ENCODE data around the gene RCBTB1. TPM values are rescaled to one million over a fixed set of nuclear protein-coding genes. Genes with fewer than 3 reads are reported as not detected.

The RCBTB1 gene
- total and polyA plus RNA-seq, 7 experiments from 2014 or later = 8.1 to 22.2 (median 19.9) TPM

GRCh38 chr13:49559006-49559405, 26.4 kb downstream of the RCBTB1 start:
- H3K36me3 ChIP-seq (ENCODE audit: control insufficient read depth in 2 of 3, insufficient read depth in 3 of 3, low read length in 3 of 3) = peaks cover 4 to 43% (median 4%) of the 10 kb centered on the region in 3 experiments
- no peaks in the 10 kb centered on the region for H3K4me1 ChIP-seq (ENCODE audit: control insufficient read depth in 2 of 2, insufficient read depth in 2 of 2, low read length in 2 of 2)
- DNase-seq (no peak), ATAC-seq (no peak)
- Mint-ChIP-seq H3K36me3 (peaks cover 8 to 47% (median 39%) of the 10 kb centered on the region in 5 donors), H3K4me3 (no peak overlapping the region), H3K4me1 (peaks cover 4 to 15% (median 9%) of the 10 kb centered on the region in 7 donors), H3K27ac (no peak overlapping the region), H3K27me3 (no peaks in the 10 kb centered on the region), H3K9me3 (no peaks in the 10 kb centered on the region)
- intact Hi-C loops (cut with micrococcal nuclease) = no loop called here
- POLR2A ChIA-PET = no interaction called here
- CTCF ChIA-PET = no interaction called here
- H3K4me3 ChIP-seq (ENCODE audit: low read length) = no peak overlapping the region
- H3K9me3 ChIP-seq (ENCODE audit: control insufficient read depth in 2 of 3, low read length in 3 of 3) = no peaks in the 10 kb centered on the region
- H3K27me3 ChIP-seq (ENCODE audit: control insufficient read depth in 2 of 2, insufficient read depth in 2 of 2, low read length in 2 of 2) = no peaks in the 10 kb centered on the region
- no peak overlapping the region for H3K27ac ChIP-seq (ENCODE audit: low read depth, low read length)

DNA sequence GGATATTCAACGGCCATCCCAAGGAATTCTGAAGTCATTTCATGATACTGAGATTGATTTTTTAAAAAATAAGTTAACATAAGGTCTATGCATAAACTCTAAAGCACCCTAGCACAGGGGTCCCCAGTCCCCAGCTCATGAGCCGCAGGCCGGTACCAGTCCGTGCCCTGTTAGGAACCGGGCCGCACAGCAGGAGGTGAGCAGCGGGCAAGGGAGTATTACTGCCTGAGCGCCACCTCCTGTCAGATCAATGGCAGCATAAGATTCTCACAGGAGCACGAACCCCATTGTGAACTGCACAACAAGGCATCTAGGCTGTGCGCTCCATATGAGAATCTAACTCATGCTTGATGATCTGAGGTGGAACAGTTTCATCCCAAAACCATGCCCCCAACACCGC, 31.0 kb downstream of the RCBTB1 start:
- Histone ChIP-seq H3K27me3 (ENCODE audit: control insufficient read depth in 2 of 2, insufficient read depth in 2 of 2, low read length in 2 of 2) (no peaks in the 10 kb centered on the region), H3K9me3 (ENCODE audit: control insufficient read depth in 2 of 3, low read length in 3 of 3) (no peaks in the 10 kb centered on the region), H3K4me3 (ENCODE audit: low read length) (no peak overlapping the region), H3K36me3 (ENCODE audit: control insufficient read depth in 2 of 3, insufficient read depth in 3 of 3, low read length in 3 of 3) (peaks cover 4 to 52% (median 4%) of the 10 kb centered on the region in 3 experiments), H3K4me1 (ENCODE audit: control insufficient read depth in 2 of 2, insufficient read depth in 2 of 2, low read length in 2 of 2) (no peaks in the 10 kb centered on the region), H3K27ac (ENCODE audit: low read depth, low read length) (no peak overlapping the region)
- H3K4me3 Mint-ChIP-seq = no peak overlapping the region
- no peaks in the 10 kb centered on the region for H3K27me3 Mint-ChIP-seq
- ChIA-PET POLR2A (interaction anchor here (0.7 kb wide), 1 partner anchor 111 kb away, joined by 3 read pairs; the partner anchor contains the start of genes CAB39L and SETDB2), CTCF (no interaction called here)
- H3K4me1 Mint-ChIP-seq = peaks cover 0 to 4% (median 0%) of the 10 kb centered on the region in 7 donors
- peaks cover 14 to 54% (median 35%) of the 10 kb centered on the region in 5 donors for H3K36me3 Mint-ChIP-seq
- H3K27ac Mint-ChIP-seq = no peak overlapping the region
- intact Hi-C loops (cut with micrococcal nuclease) = loop anchor here in 1 of 2 donors (1.0 kb wide), 1 partner anchor 253 kb away; no protein-coding TSS in a partner anchor
- no peaks in the 10 kb centered on the region for H3K9me3 Mint-ChIP-seq
- no peak for DNase-seq
- no peak for ATAC-seq

- H3K27ac ChIP-seq (ENCODE audit: low read depth, low read length) = no peak overlapping the region
- DNase-seq = no peak
- CTCF ChIA-PET = interaction anchor here (1.6 kb wide), 1 partner anchor 32 kb away, joined by 3 read pairs; no protein-coding TSS in a partner anchor
- peaks cover 14 to 53% (median 30%) of the 10 kb centered on the region in 5 donors for H3K36me3 Mint-ChIP-seq
- no peaks in the 10 kb centered on the region for H3K27me3 ChIP-seq (ENCODE audit: control insufficient read depth in 2 of 2, insufficient read depth in 2 of 2, low read length in 2 of 2)
- H3K27me3 Mint-ChIP-seq = no peaks in the 10 kb centered on the region
- no peaks in the 10 kb centered on the region for H3K9me3 ChIP-seq (ENCODE audit: control insufficient read depth in 2 of 3, low read length in 3 of 3)
- intact Hi-C loops (cut with micrococcal nuclease) = loop anchor here in 1 of 2 donors (1.0 kb wide), 1 partner anchor 253 kb away; no protein-coding TSS in a partner anchor
- POLR2A ChIA-PET = interaction anchor here (1.0 kb wide), 1 partner anchor 241 kb away, joined by 3 read pairs; no protein-coding TSS in a partner anchor
- H3K4me1 ChIP-seq (ENCODE audit: control insufficient read depth in 2 of 2, insufficient read depth in 2 of 2, low read length in 2 of 2) = no peaks in the 10 kb centered on the region
- no peaks in the 10 kb centered on the region for H3K9me3 Mint-ChIP-seq
- H3K4me1 Mint-ChIP-seq = peaks cover 0 to 4% (median 0%) of the 10 kb centered on the region in 7 donors
- peaks cover 0 to 47% (median under 1%) of the 10 kb centered on the region in 3 experiments for H3K36me3 ChIP-seq (ENCODE audit: control insufficient read depth in 2 of 3, insufficient read depth in 3 of 3, low read length in 3 of 3)
- H3K27ac Mint-ChIP-seq = no peak overlapping the region
- no peak for ATAC-seq
- H3K4me3 Mint-ChIP-seq = no peak overlapping the region
- H3K4me3 ChIP-seq (ENCODE audit: low read length) = no peak overlapping the region
Observed at GRCh38 chr13:49553888-49554287, 31.5 kb downstream of the RCBTB1 start.

DNA sequence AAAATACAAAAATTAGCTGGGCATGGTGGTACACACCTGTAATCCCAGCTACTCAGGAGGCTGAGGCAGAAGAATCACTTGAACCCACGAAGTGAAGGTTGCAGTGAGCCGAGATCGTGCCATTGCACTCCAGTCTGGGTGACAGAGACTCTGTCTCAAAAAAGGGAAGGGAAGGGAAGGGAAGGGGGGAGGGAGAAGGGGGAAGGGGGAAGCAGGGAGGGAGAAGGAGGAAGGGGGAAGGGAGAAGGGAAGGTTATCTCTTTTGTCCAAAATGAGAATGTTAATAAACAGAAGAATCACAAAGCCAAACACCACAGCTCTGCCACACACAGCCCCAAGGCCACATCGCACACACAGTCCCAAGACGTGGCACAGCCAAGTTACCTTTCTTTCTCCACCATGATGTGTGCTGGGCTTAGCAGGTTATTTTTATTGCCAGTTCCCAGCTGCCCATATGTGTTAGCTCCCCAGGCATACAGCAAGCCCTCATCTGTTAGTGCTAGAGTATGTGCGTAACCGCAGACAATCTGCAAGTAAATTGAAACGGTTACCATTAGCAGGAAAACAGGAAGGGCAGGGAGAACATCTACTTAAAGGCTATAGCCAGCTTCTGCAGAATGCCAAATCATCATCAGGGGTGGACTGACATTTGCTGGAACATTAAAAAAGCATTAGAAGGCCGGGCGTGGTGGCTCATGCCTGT, 34.3 kb downstream of the RCBTB1 start:
- POLR2A ChIA-PET = interaction anchor here (0.6 kb wide), 1 partner anchor 265 kb away, joined by 4 read pairs; no protein-coding TSS in a partner anchor
- Mint-ChIP-seq H3K27ac (no peak overlapping the region), H3K9me3 (no peaks in the 10 kb centered on the region), H3K4me3 (no peak overlapping the region), H3K36me3 (peaks cover 10 to 57% (median 21%) of the 10 kb centered on the region in 5 donors), H3K27me3 (no peaks in the 10 kb centered on the region), H3K4me1 (peaks cover 0 to 2% (median 0%) of the 10 kb centered on the region in 7 donors)
- H3K4me3 ChIP-seq (ENCODE audit: low read length) = no peak overlapping the region
- H3K27ac ChIP-seq (ENCODE audit: low read depth, low read length) = no peak overlapping the region
- CTCF ChIA-PET = no interaction called here
- no peak for DNase-seq
- peak; percentile 31 for ATAC-seq
- no peaks in the 10 kb centered on the region for H3K9me3 ChIP-seq (ENCODE audit: control insufficient read depth in 2 of 3, low read length in 3 of 3)
- H3K4me1 ChIP-seq (ENCODE audit: control insufficient read depth in 2 of 2, insufficient read depth in 2 of 2, low read length in 2 of 2) = no peaks in the 10 kb centered on the region
- intact Hi-C loops (cut with micrococcal nuclease) = no loop called here
- H3K27me3 ChIP-seq (ENCODE audit: control insufficient read depth in 2 of 2, insufficient read depth in 2 of 2, low read length in 2 of 2) = no peaks in the 10 kb centered on the region
- H3K36me3 ChIP-seq (ENCODE audit: control insufficient read depth in 2 of 3, insufficient read depth in 3 of 3, low read length in 3 of 3) = peaks cover 0 to 36% (median 0%) of the 10 kb centered on the region in 3 experiments

DNA sequence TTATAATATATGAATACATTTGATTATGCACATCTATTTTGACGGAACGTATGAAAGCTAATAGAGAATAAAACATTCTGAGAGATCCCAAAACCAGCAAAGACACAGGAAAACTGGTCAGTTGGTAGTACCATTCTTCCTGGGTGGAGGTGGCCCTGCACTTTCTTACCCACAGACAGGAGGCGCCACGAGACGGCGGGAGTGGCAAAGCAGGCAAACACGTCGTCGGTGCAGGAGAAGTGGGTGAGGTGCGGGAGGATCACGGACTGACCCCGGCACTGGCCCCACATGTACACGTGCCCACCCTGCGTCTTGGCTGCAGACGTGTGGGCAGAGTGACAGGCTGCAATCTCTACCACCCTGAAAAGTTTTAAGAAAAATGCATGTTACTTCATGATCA, 36.1 kb downstream of the RCBTB1 start:
- H3K27ac ChIP-seq (ENCODE audit: low read depth, low read length) = no peak overlapping the region
- POLR2A ChIA-PET = no interaction called here
- H3K4me1 ChIP-seq (ENCODE audit: control insufficient read depth in 2 of 2, insufficient read depth in 2 of 2, low read length in 2 of 2) = no peaks in the 10 kb centered on the region
- DNase-seq = no peak
- Mint-ChIP-seq H3K4me1 (peaks cover 0 to 2% (median 0%) of the 10 kb centered on the region in 7 donors), H3K9me3 (no peaks in the 10 kb centered on the region), H3K27me3 (no peaks in the 10 kb centered on the region), H3K36me3 (peaks cover 6 to 62% (median 17%) of the 10 kb centered on the region in 5 donors), H3K27ac (no peak overlapping the region), H3K4me3 (no peak overlapping the region)
- H3K4me3 ChIP-seq (ENCODE audit: low read length) = no peak overlapping the region
- intact Hi-C loops (cut with micrococcal nuclease) = no loop called here
- H3K27me3 ChIP-seq (ENCODE audit: control insufficient read depth in 2 of 2, insufficient read depth in 2 of 2, low read length in 2 of 2) = no peaks in the 10 kb centered on the region
- CTCF ChIA-PET = no interaction called here
- H3K9me3 ChIP-seq (ENCODE audit: control insufficient read depth in 2 of 3, low read length in 3 of 3) = no peaks in the 10 kb centered on the region
- peaks cover 0 to 30% (median 7%) of the 10 kb centered on the region in 3 experiments for H3K36me3 ChIP-seq (ENCODE audit: control insufficient read depth in 2 of 3, insufficient read depth in 3 of 3, low read length in 3 of 3)
- no peak for ATAC-seq

- Mint-ChIP-seq H3K27ac (no peak overlapping the region), H3K27me3 (no peaks in the 10 kb centered on the region), H3K36me3 (peaks cover 3 to 49% (median 10%) of the 10 kb centered on the region in 5 donors), H3K9me3 (no peaks in the 10 kb centered on the region), H3K4me1 (peaks cover 0 to 3% (median 0%) of the 10 kb centered on the region in 7 donors), H3K4me3 (no peak overlapping the region)
- CTCF ChIA-PET = no interaction called here
- DNase-seq (no peak), ATAC-seq (no peak)
- H3K36me3 ChIP-seq (ENCODE audit: control insufficient read depth in 2 of 3, insufficient read depth in 3 of 3, low read length in 3 of 3) = peaks cover 0 to 23% (median 7%) of the 10 kb centered on the region in 3 experiments
- POLR2A ChIA-PET = no interaction called here
- no peaks in the 10 kb centered on the region for H3K4me1 ChIP-seq (ENCODE audit: control insufficient read depth in 2 of 2, insufficient read depth in 2 of 2, low read length in 2 of 2)
- intact Hi-C loops (cut with micrococcal nuclease) = no loop called here
- H3K27me3 ChIP-seq (ENCODE audit: control insufficient read depth in 2 of 2, insufficient read depth in 2 of 2, low read length in 2 of 2) = no peaks in the 10 kb centered on the region
- no peaks in the 10 kb centered on the region for H3K9me3 ChIP-seq (ENCODE audit: control insufficient read depth in 2 of 3, low read length in 3 of 3)
- H3K4me3 ChIP-seq (ENCODE audit: low read length) = no peak overlapping the region
- no peak overlapping the region for H3K27ac ChIP-seq (ENCODE audit: low read depth, low read length)
Observed at GRCh38 chr13:49546561-49546960, 38.8 kb downstream of the RCBTB1 start.

Measured in naive thymus-derived CD4-positive, alpha-beta T cell (primary cell).